ENCODE measurements around the gene CYTH1.

- TF ChIP-seq, protein P1, sequence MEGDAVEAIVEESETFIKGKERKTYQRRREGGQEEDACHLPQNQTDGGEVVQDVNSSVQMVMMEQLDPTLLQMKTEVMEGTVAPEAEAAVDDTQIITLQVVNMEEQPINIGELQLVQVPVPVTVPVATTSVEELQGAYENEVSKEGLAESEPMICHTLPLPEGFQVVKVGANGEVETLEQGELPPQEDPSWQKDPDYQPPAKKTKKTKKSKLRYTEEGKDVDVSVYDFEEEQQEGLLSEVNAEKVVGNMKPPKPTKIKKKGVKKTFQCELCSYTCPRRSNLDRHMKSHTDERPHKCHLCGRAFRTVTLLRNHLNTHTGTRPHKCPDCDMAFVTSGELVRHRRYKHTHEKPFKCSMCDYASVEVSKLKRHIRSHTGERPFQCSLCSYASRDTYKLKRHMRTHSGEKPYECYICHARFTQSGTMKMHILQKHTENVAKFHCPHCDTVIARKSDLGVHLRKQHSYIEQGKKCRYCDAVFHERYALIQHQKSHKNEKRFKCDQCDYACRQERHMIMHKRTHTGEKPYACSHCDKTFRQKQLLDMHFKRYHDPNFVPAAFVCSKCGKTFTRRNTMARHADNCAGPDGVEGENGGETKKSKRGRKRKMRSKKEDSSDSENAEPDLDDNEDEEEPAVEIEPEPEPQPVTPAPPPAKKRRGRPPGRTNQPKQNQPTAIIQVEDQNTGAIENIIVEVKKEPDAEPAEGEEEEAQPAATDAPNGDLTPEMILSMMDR (IDR thresholded peaks at IDR 0.05), result no peak
- no peak for TF ChIP-seq TCF7L2 (IDR thresholded peaks at IDR 0.05; ENCODE audit: low read depth, low read length)
- TF ChIP-seq, protein P2, sequence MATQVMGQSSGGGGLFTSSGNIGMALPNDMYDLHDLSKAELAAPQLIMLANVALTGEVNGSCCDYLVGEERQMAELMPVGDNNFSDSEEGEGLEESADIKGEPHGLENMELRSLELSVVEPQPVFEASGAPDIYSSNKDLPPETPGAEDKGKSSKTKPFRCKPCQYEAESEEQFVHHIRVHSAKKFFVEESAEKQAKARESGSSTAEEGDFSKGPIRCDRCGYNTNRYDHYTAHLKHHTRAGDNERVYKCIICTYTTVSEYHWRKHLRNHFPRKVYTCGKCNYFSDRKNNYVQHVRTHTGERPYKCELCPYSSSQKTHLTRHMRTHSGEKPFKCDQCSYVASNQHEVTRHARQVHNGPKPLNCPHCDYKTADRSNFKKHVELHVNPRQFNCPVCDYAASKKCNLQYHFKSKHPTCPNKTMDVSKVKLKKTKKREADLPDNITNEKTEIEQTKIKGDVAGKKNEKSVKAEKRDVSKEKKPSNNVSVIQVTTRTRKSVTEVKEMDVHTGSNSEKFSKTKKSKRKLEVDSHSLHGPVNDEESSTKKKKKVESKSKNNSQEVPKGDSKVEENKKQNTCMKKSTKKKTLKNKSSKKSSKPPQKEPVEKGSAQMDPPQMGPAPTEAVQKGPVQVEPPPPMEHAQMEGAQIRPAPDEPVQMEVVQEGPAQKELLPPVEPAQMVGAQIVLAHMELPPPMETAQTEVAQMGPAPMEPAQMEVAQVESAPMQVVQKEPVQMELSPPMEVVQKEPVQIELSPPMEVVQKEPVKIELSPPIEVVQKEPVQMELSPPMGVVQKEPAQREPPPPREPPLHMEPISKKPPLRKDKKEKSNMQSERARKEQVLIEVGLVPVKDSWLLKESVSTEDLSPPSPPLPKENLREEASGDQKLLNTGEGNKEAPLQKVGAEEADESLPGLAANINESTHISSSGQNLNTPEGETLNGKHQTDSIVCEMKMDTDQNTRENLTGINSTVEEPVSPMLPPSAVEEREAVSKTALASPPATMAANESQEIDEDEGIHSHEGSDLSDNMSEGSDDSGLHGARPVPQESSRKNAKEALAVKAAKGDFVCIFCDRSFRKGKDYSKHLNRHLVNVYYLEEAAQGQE (IDR thresholded peaks at IDR 0.05; ENCODE audit: insufficient read depth in 1 of 2, low read depth in 2 of 2, low read length in 1 of 2), result no peak
- no peak for TF ChIP-seq POLR2AphosphoS5 (IDR thresholded peaks at IDR 0.05; ENCODE audit: low read depth, low read length)
- no peak for TF ChIP-seq SIN3A (IDR thresholded peaks at IDR 0.05; ENCODE audit: borderline replicate concordance, insufficient read depth, low read depth, low read length)
Observed at GRCh38 chr17:78788451-78788850, 6.4 kb upstream of the CYTH1 start.
